ENCODE data around the gene TMEM97.

- TF ChIP-seq CTCF (IDR thresholded peaks at IDR 0.05) (no peak), POLR2AphosphoS5 (IDR thresholded peaks at IDR 0.05) (no peak), POLR2A (IDR thresholded peaks at IDR 0.05) (no peak)
These were observed 51.2 kb downstream of the TMEM97 start, which contains the start of gene VTN for GRCh38 chr17:28370035-28370743.

Data from prostate gland (tissue), 2 donors.